CD4-positive, alpha-beta memory T cell (primary cell): ENCODE results near the gene RNASE4. TPM values are rescaled to one million over a fixed set of nuclear protein-coding genes. Genes with fewer than 3 reads are reported as not detected.

Experiments
- CTCF ChIA-PET: fragments of 350-600 bp; sonication (Branson Sonifier 250); formaldehyde crosslinking; loops from one replicate; lab custom pipeline; 2021; ENCODE audit warnings: inconsistent platforms; ENCODE audit not compliant: partially characterized antibody; lab: Charles Lee
- POLR2A ChIA-PET: fragments of 350-600 bp; sonication (Branson Sonifier 250); formaldehyde crosslinking; loops from one replicate; lab custom pipeline; 2021; ENCODE audit not compliant: partially characterized antibody; lab: Charles Lee
- DNase-seq, 5 donors: peaks; one replicate each; pipeline versions ENCODE4 v3.0.0 to v3.0.0-alpha.2; 2020 to 2022; ENCODE audit warnings: mixed read lengths in 1 of 5
- H3K27ac ChIP-seq: one replicate; pipeline ENCODE4 v1.7.0; 2013; ENCODE audit warnings: low read depth, low read length
- H3K27me3 ChIP-seq: 2 replicates; pipeline ENCODE4 v1.7.0; 2013; ENCODE audit warnings: mild to moderate bottlenecking, low read length, moderate library complexity; ENCODE audit not compliant: insufficient read depth
- H3K36me3 ChIP-seq: 2 replicates; pipeline ENCODE4 v1.7.0; 2013; ENCODE audit warnings: mild to moderate bottlenecking, low read length, moderate library complexity; ENCODE audit not compliant: insufficient read depth
- H3K4me1 ChIP-seq: 2 replicates; pipeline ENCODE4 v1.7.0; 2013; ENCODE audit warnings: mild to moderate bottlenecking, low read length, moderate library complexity; ENCODE audit not compliant: insufficient read depth
- H3K4me3 ChIP-seq, 2 donors: one replicate each; pipeline ENCODE4 v1.7.0; 2013; ENCODE audit warnings: low read length in 2 of 2, mild to moderate bottlenecking in 1 of 2
- H3K9me3 ChIP-seq, 2 donors: one replicate each; pipeline ENCODE4 v1.7.0; 2013; ENCODE audit warnings: low read length in 2 of 2, control low read depth in 1 of 2; ENCODE audit not compliant: control insufficient read depth in 1 of 2
- H3K27ac Mint-ChIP-seq, 7 donors: one replicate each; pipeline ENCODE4 v1.8.0; 2020 to 2021; ENCODE audit warnings: mixed read lengths in 7 of 7, mild to moderate bottlenecking in 6 of 7, inconsistent platforms in 3 of 7, moderate library complexity in 3 of 7
- H3K27me3 Mint-ChIP-seq, 2 donors: one replicate each; pipeline ENCODE4 v1.8.0; 2020 to 2021; ENCODE audit warnings: mixed read lengths in 2 of 2
- H3K36me3 Mint-ChIP-seq, 2 donors: one replicate each; pipeline ENCODE4 v1.8.0; 2020 to 2021; ENCODE audit warnings: mixed read lengths in 2 of 2, inconsistent platforms in 1 of 2, mild to moderate bottlenecking in 1 of 2
- H3K4me1 Mint-ChIP-seq, 4 donors: one replicate each; pipeline ENCODE4 v1.8.0; 2020 to 2021; ENCODE audit warnings: mixed read lengths in 4 of 4, mild to moderate bottlenecking in 1 of 4
- H3K4me3 Mint-ChIP-seq, 8 donors: one replicate each; pipeline ENCODE4 v1.8.0; 2020 to 2021; ENCODE audit warnings: mixed read lengths in 8 of 8, mild to moderate bottlenecking in 7 of 8, moderate library complexity in 6 of 8, inconsistent platforms in 3 of 8
- H3K9me3 Mint-ChIP-seq, 8 donors: one replicate each; pipeline ENCODE4 v1.8.0; 2020 to 2021; ENCODE audit warnings: mixed read lengths in 8 of 8, mild to moderate bottlenecking in 5 of 8, inconsistent platforms in 3 of 8, moderate library complexity in 1 of 8
- intact Hi-C: fragments of 100-400 bp; cut with micrococcal nuclease; formaldehyde crosslinking; loops from one replicate; pipeline ENCODE4 v1.15.1; 2023
- polyA plus RNA-seq, 2 donors: library from polyadenylated mRNA; unstranded; fragments of 300-500 nt; fragmentation: Illumina TruSeq; gene quantifications; one replicate each; pipeline ENCODE4 v1.2.3, GENCODE V29; 2021
- total RNA-seq, 2 experiments: library from RNA; stranded (reverse); gene quantifications; one replicate each; pipeline ENCODE4 v1.2.3, GENCODE V29; 2021

The RNASE4 gene
- total and polyA plus RNA-seq, 4 experiments from 2014 or later, result 1.6 to 2.6 (median 2.3) TPM

GRCh38 chr14:20686386-20687143, 2.2 kb downstream of the RNASE4 start:
- ChIA-PET CTCF (interaction anchor here (4.8 to 21.1 kb wide), 2 partner anchors 26 to 359 kb away, joined by 18 to 349 read pairs; no protein-coding TSS in a partner anchor), POLR2A (interaction anchor here (0.6 to 6.8 kb wide), 2 partner anchors 77 to 1882 kb away, joined by 6 to 44 read pairs; no protein-coding TSS in a partner anchor)
- Histone ChIP-seq H3K27ac (no peak overlapping the region), H3K36me3 (no peaks in the 10 kb centered on the region), H3K9me3 (no peaks in the 10 kb centered on the region), H3K4me3 (no peak overlapping the region), H3K4me1 (peaks cover 15% of the 10 kb centered on the region), H3K27me3 (no peaks in the 10 kb centered on the region)
- Mint-ChIP-seq H3K4me1 (peaks cover 10 to 16% (median 13%) of the 10 kb centered on the region in 4 donors), H3K36me3 (no peaks in the 10 kb centered on the region), H3K4me3 (no peak overlapping the region), H3K27ac (no peak overlapping the region), H3K27me3 (peaks cover 0 to 4% of the 10 kb centered on the region in 2 donors), H3K9me3 (peaks cover 0 to 2% (median 0%) of the 10 kb centered on the region in 8 donors)
- intact Hi-C loops, result no loop called here
- DNase-seq, result no peak

DNA sequence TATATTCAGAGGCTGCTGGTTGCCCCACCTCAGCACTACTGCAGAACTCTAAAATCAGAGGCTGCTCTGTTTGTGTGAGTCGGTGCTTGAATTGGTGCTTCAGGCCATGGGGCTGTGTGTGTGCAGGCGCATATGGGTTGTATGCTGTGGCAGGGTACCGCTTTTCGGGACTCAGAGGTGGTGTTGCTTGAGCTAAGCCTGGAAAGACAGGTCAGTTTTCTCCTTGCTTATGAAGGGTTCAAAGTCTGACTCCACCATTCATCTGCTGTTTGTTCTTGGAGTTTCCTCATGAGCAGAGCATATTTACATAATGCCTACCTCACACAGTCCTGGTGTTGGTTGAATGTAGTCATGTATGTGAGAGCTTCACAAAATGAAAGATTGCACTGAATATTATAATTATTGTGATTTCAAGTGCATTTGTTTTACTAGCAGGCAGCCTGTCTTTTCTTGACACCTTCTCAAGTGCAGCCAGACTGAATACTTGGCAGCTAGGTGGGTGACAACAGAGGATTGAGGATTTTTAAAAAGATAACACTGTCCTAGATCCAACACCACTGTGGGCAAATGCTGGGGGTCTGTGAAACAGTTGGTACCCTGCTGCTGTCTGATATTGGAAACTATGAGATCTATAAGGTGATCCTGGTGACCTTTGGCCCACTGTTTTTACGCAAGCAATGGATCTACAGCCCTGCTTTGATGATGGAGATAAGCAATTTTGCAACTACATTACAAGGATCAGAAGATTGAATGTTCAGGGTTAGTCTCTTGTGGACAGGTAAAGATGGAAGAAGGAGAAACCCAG, 3.2 kb downstream of the RNASE4 start:
- Mint-ChIP-seq H3K27me3 (no peaks in the 10 kb centered on the region), H3K9me3 (no peaks in the 10 kb centered on the region), H3K36me3 (no peaks in the 10 kb centered on the region), H3K27ac (no peak overlapping the region), H3K4me3 (no peak overlapping the region), H3K4me1 (peaks cover 7 to 16% (median 11%) of the 10 kb centered on the region in 4 donors)
- intact Hi-C loops, result no loop called here
- ChIA-PET CTCF (interaction anchor here (1.3 to 21.1 kb wide), 3 partner anchors 27 to 360 kb away, joined by 5 to 349 read pairs (median 18); no protein-coding TSS in a partner anchor), POLR2A (no interaction called here)
- no peak for DNase-seq
- Histone ChIP-seq H3K27me3 (no peaks in the 10 kb centered on the region), H3K36me3 (no peaks in the 10 kb centered on the region), H3K9me3 (no peaks in the 10 kb centered on the region), H3K27ac (no peak overlapping the region), H3K4me1 (peaks cover 8% of the 10 kb centered on the region), H3K4me3 (no peak overlapping the region)

GRCh38 chr14:20688167-20688839, 3.9 kb downstream of the RNASE4 start, which contains the start of gene ANG:
ANG (plus strand) TSS chr14:20688764; CDS start chr14:20693565, 4,801 bp downstream.
- H3K36me3 Mint-ChIP-seq, result no peaks in the 10 kb centered on the region
- no peaks in the 10 kb centered on the region for H3K9me3 ChIP-seq
- no peaks in the 10 kb centered on the region for H3K27me3 Mint-ChIP-seq
- no peaks in the 10 kb centered on the region for H3K36me3 ChIP-seq
- H3K4me3 Mint-ChIP-seq, result no peak within 1 kb of the TSS
- ChIA-PET CTCF (interaction anchor here (1.3 to 21.1 kb wide), 4 partner anchors 10 to 360 kb away, joined by 5 to 349 read pairs (median 68); no protein-coding TSS in a partner anchor), POLR2A (no interaction called here)
- H3K27ac ChIP-seq, result no peak within 1 kb of the TSS
- no peaks in the 10 kb centered on the region for H3K9me3 Mint-ChIP-seq
- H3K27me3 ChIP-seq, result no peaks in the 10 kb centered on the region
- peaks cover 7 to 16% (median 11%) of the 10 kb centered on the region in 4 donors for H3K4me1 Mint-ChIP-seq
- H3K4me1 ChIP-seq, result peaks cover 8% of the 10 kb centered on the region
- no peak within 1 kb of the TSS for H3K4me3 ChIP-seq
- no peak for DNase-seq
- intact Hi-C loops, result no loop called here
- no peak within 1 kb of the TSS for H3K27ac Mint-ChIP-seq

- H3K27me3 Mint-ChIP-seq, result no peaks in the 10 kb centered on the region
- H3K27me3 ChIP-seq, result no peaks in the 10 kb centered on the region
- peaks cover 5 to 6% (median 6%) of the 10 kb centered on the region in 4 donors for H3K4me1 Mint-ChIP-seq
- peak; percentile 55 to 69 (median 65) for DNase-seq
- H3K27ac ChIP-seq, result no peak overlapping the region
- no peaks in the 10 kb centered on the region for H3K36me3 ChIP-seq
- ChIA-PET POLR2A (interaction anchor here (0.9 to 3.5 kb wide), 6 partner anchors 9 to 350 kb away, joined by 3 to 31 read pairs (median 3); partner anchors contain the start of gene PARP2), CTCF (interaction anchor here (0.7 to 21.1 kb wide), 21 partner anchors 13 to 363 kb away, joined by 3 to 349 read pairs (median 7); partner anchors contain the start of genes CCNB1IP1 and PARP2)
- H3K4me1 ChIP-seq, result no peaks in the 10 kb centered on the region
- H3K27ac Mint-ChIP-seq, result peak overlapping the region in 1 of 7 donors; percentile 3
- no peak overlapping the region for H3K4me3 ChIP-seq
- no peaks in the 10 kb centered on the region for H3K9me3 ChIP-seq
- no peaks in the 10 kb centered on the region for H3K9me3 Mint-ChIP-seq
- intact Hi-C loops, result loop anchor here (1.0 kb wide), 5 partner anchors 28 to 364 kb away; no protein-coding TSS in a partner anchor
- H3K4me3 Mint-ChIP-seq, result no peak overlapping the region
- H3K36me3 Mint-ChIP-seq, result no peaks in the 10 kb centered on the region
Measured at GRCh38 chr14:20690848-20691640, 6.7 kb downstream of the RNASE4 start.

DNA sequence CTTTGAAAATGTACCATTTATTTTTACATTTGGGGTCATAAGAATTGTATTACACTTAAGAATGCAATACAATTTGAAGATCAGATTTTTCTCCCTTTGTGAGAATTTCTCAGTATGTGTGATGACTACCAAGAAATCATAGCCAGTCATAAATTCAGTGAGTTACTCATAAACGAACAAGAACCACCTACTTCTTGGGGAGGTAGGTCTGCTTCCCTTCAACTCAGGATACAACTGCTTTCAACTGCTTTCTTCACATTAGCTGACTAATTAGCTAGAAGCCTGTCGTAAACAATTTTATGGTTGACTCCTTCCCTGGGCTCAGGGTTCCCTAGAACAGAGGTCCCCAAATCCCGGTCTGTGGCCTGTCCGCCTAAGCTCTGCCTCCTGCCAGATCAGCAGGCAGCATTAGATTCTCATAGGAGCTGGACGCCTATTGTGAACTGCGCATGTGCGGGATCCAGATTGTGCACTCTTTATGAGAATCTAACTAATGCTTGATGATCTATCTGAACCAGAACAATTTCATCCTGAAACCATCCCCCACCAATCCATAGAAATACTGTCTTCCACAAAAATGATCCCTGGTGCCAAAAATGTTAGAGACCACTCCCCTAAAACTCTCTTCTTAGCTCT, 7.9 kb downstream of the RNASE4 start:
- Histone ChIP-seq H3K9me3 (no peaks in the 10 kb centered on the region), H3K27me3 (no peaks in the 10 kb centered on the region), H3K4me1 (no peaks in the 10 kb centered on the region), H3K27ac (no peak overlapping the region), H3K4me3 (no peak overlapping the region), H3K36me3 (no peaks in the 10 kb centered on the region)
- Mint-ChIP-seq H3K36me3 (no peaks in the 10 kb centered on the region), H3K4me3 (no peak overlapping the region), H3K4me1 (peaks cover 4 to 6% (median 5%) of the 10 kb centered on the region in 4 donors), H3K27ac (no peak overlapping the region), H3K27me3 (no peaks in the 10 kb centered on the region), H3K9me3 (no peaks in the 10 kb centered on the region)
- DNase-seq, result no peak
- CTCF ChIA-PET, result interaction anchor here (0.6 to 21.1 kb wide), 11 partner anchors 14 to 365 kb away, joined by 3 to 349 read pairs (median 17); no protein-coding TSS in a partner anchor
- POLR2A ChIA-PET, result interaction anchor here (1.6 to 3.5 kb wide), 2 partner anchors 10 to 79 kb away, joined by 3 to 31 read pairs; no protein-coding TSS in a partner anchor
- intact Hi-C loops, result no loop called here

GRCh38 chr14:20696764-20697163, 12.4 kb downstream of the RNASE4 start:
- H3K4me3 ChIP-seq, result no peak overlapping the region
- peak overlapping the region in 1 of 7 donors; percentile 12 for H3K27ac Mint-ChIP-seq
- ChIA-PET CTCF (interaction anchor here (0.7 to 21.1 kb wide), 20 partner anchors 13 to 275 kb away, joined by 3 to 349 read pairs (median 4); partner anchors contain the start of gene RNASE4), POLR2A (interaction anchor here (1.0 to 1.3 kb wide), 2 partner anchors 16 to 177 kb away, joined by 3 read pairs; no protein-coding TSS in a partner anchor)
- no peaks in the 10 kb centered on the region for H3K4me1 ChIP-seq
- intact Hi-C loops, result loop anchor here (1.0 kb wide), 3 partner anchors 159 to 275 kb away; no protein-coding TSS in a partner anchor
- H3K27me3 ChIP-seq, result no peaks in the 10 kb centered on the region
- no peaks in the 10 kb centered on the region for H3K9me3 Mint-ChIP-seq
- no peaks in the 10 kb centered on the region for H3K4me1 Mint-ChIP-seq
- no peak overlapping the region for H3K27ac ChIP-seq
- H3K36me3 Mint-ChIP-seq, result no peaks in the 10 kb centered on the region
- no peak overlapping the region for H3K4me3 Mint-ChIP-seq
- DNase-seq, result no peak
- H3K9me3 ChIP-seq, result no peaks in the 10 kb centered on the region
- no peaks in the 10 kb centered on the region for H3K36me3 ChIP-seq
- no peaks in the 10 kb centered on the region for H3K27me3 Mint-ChIP-seq
